GM19099 (cell line): ENCODE results near the gene ALK.

ENCODE experiments used
- POLR2A ChIP-seq: IDR thresholded peaks from 3 replicates; pipeline ENCODE4 v1.6.1; 2011; ENCODE audit warnings: low read depth; ENCODE audit not compliant: insufficient read length; ENCODE audit errors: extremely low read depth

ALK gene

DNA sequence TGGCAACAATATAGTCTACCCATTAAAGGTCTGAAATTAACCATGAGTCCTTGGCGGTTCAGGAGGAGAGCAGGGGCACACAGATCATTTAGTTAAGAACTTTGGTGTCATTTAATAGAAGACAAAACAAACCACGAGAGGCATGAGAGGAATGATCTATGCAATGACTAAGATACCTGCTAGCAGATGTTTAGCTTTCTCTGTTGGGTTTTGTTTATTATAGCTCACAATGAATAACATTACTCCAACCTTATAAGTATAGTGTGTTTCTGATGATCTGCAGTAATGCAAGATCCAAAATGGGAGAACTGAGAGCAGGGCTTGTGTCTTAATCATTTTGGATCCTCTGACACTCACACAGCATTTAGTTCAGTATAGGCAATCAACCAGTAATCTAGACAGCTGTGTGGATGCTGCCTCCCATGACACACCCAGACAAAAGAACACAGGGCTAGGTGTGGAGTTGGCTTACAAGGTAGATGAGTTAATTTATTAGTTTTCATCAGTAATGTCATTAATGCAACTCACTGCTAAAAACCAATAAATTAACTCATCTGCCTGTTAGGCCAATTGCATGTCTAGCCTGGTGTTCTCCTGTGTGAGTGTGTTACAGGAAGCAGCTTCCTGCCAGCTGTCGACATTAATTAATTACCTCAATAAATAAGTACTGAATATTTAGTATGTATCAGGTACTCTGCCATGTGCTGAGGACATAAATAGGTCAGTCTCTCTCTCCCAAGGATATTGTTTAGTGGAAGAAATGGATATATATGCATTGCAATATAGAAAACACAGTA lies 713.8 kb downstream of the ALK start:
- TF ChIP-seq POLR2A = no peak

DNA sequence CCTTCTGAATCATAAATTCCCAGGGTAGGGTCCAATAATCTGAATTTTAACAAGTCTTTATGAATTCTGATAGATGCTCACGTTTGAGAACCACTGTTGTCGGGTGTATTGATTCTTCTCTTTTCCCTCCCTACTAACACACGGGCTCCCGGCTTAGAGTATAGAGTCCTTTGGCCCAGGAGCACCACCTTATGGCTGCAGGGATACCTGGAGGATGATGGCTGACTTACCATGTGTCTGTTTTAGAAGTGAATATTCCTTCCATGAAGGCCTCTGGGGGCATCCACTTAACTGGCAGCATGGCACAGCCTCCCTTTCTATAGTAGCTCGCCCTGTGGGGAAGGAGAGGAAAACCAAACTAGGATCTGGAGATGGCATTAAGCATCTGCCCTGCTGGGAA lies 714.4 kb downstream of the ALK start:
- no peak for TF ChIP-seq POLR2A

DNA sequence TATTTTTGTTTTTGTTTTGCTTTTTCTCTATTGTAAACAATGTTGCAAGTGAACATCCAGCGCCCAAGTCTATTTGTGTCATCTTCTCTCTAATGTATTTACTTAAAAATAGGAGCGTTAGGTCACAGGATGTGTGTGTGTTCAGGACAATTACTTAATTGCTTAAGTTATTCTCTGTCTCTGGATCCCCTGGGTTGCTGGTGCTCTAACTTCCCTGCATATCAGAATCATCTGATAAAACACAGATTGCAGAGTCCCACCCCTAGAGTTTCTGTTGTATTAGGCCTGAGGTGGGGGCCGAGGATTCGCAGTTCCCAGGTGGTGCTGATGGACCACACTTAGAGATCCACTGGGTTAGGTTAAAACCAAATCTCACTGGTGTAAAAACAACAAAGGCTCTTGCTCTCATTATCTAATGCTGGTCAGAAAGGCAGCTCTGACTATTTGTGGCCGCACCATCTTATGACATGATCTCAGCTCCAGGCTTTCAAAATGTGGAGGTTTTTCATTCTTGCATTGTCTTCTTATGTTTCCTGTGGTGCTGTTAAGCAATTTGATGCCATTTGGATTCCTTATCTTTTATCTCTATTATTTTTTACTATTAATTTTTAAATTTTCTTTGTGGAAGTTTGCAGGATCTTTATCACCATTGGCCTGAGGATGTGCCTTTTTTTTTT lies 718.4 kb downstream of the ALK start:
- TF ChIP-seq POLR2A = no peak

DNA sequence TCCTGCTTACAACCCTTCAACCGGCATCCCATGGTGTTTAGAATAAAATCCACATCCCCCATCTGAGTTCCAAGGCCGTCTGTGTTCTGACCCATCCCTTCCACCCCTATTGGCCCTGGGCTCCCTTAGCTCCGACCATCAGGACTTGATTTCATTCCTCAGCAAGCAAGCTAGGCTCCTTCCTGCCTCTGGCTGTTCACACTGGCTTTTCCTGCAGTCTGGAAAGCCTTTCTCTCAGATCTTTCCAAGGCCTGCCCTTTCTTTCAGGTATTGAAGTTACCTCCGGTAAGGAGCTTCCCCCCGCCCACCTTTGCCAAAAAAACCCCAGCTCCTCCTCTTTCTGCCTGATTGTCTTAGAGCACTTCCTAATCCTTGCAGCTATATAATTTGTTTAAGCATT lies 719.4 kb downstream of the ALK start:
- no peak for TF ChIP-seq POLR2A

DNA sequence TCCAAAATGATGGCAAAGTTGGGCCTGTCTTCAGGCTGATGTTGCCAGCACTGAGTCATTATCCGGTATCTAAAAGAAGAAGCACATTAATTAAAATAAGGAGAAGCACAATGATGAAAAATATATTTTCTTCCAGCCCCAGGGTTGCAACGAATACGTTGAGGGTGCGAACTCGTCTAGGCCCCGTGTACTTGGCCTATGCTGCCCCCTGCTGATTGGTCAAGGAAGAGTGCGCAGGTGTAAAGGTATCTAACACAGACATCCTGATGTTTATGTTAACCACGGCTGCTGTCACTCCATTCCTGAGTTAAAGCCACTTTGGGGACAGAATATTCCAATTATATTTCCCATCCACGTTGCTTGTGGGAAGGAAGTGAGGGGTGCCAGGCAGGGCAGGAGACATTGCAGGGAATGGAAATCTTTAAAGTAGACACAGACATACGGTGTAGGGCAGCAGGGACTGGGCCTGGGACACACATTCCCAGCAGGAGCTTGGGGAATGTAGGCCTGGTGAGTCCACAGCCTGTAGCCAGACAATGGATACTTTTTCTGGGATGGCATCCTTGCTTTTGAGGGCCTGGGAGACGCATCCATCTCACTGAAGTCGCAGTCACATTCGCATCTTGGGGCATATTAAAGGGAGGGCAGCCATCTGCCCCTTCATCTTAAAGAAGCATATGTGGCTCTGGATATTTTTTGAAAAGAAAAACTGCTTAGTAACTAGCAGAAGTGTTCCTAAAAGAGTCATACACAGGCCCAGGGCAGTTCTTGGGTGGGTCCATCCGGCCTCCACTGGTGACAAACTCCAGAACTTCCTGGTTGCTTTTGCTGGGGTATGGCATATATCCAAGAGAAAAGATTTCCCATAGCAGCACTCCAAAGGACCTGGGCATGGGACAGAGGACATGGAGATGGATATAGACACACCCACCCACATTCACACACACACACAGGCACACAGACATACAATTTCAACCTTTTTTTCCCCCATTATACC lies 724.3 kb downstream of the ALK start:
- TF ChIP-seq POLR2A = no peak

DNA sequence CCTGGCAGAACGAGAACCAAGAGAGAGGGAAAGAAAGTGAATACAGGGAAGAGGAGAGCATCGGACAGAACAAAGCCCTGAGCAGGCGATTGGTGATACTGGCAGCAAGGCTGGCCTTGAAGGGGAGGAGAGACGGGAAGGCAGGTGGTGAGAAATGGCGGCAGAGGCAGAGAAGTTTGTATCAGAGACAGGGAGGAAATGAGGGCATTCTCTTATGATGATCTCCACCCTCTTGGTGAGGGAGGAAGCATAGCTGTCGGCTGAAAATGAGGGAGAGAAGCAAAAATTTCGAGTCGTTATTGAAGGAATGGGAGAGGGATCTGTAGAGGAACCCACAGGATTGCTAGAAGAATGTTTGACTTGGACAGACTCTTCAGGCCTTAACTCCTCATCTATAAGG lies 725.6 kb downstream of the ALK start:
- no peak for TF ChIP-seq POLR2A

DNA sequence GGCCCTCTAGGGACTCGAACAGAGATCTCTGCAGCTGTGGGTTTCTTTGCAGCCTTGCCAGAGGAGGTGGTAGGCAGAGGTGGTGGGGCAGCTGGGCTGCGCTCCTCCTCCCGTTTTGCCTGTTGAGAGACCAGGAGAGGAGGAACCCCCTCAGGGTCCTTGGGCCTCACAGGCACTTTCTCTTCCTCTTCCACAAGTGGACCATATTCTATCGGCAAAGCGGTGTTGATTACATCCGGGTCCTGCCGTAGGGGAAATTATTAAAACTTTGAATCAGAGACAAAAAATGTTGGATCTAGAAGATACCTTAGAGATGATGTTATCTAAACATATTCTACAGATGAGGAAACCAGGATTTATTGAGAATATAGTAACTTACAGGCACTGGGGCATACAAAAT lies 727.7 kb downstream of the ALK start:
- no peak for TF ChIP-seq POLR2A

DNA sequence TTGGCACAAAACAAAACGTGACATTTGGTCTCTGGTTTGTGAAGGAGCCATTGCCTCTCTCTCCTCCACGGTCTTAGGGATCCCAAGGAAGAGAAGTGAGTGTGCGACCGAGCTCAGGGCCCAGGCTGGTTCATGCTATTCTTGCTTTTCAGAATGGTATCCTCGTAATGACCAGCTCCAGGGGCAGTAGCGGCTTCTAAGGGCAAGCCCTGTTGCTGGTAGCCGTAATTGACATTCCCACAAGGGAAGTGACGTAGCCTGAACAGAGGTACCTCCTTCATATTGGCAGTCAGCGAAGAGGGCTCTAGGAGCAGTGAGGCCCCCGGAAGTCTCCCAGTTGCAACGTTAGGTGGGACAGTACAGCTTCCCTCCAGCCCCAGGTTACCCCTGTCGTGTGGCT lies 728.3 kb downstream of the ALK start:
- TF ChIP-seq POLR2A = no peak

DNA sequence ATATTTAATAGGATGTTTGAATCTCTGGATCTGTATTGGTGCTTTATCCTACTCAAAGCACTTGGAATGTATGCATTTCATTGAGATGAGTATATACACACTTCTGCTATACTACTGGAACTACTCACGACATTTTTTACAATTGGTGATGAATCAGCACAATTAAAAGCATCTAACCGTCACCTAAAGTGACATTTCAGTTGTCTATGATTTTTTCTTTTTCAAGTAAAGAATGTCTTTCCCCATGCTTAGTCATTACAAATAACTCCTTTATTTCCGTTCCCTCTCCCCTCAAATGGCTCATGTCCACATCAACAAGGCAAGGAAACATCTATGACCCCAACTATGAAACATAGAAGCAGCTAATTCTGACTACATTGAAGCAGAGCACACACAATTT lies 728.9 kb downstream of the ALK start:
- no peak for TF ChIP-seq POLR2A

DNA sequence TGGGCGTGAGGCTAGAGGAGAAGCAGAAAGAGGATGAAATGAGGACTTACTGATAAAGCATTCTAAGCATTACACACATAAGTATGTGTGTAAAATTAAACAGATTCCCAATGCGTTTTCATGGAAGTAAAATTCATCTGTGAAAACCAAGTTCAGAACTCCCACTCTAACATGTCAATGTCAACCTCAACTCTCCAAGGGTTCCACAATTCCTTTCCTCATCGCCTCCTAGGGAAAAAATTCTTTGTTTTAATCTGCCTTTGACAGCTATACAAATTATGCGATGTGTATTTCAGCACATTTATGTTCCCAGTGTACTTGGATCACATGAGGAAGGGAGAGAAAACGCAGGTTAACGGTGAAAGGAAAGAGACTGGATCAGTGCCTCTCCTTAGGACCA lies 729.6 kb downstream of the ALK start:
- TF ChIP-seq POLR2A = no peak

DNA sequence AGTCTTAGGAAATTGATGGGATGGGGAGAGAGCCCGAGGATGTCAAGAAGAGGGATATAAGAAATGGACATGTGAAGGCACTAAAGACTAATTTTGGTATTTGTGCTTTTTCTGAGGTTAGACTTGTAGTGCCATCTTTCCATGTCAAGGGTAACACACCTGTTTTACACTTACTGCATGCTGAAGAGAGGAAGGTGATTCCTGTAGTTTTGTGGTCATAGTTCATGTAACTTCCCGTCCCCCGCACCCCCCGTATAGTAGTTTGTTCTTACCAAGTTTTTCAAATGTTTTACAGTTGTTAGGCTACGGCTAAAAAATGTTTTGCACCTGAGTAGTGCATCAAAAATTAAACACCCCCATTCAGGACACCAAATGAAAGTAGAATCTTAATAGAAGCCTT lies 732.3 kb downstream of the ALK start:
- TF ChIP-seq POLR2A = no peak

DNA sequence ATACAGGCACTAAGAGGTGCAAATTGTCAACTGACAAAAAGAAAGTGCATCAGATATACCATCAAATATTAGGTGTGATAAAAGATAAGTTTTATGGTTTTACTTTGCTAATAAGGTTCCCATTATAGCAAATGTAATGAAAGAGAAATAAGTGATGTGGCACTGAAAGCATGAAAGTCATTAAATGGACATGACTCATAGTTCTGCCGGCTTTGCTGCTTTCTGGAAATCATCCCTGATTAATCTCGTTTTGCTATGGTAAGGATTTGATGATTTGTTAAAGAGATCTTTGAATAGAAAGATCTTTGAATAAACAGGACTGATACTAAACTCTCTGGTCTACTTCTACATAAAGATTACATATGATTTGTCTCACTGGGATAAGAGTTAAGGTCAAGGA lies 733.5 kb downstream of the ALK start:
- TF ChIP-seq POLR2A = no peak

DNA sequence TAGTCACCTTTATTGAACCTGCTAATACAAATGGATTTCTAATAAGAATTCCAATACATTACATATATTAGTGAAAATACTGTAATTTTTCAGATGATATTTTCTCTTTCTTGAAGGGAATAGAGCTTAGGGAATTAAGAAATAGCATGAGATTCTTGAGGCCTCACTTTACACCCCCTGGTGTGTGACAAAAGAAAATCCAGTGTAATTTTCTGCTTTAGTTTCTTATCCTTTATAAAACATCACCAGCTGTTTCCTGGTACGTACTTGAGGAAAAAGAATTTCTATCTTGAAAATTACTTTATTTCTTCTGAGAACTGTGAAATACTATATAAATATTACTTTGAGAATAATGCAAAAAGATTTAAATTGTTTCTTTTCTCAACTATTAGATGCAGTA lies 734.6 kb downstream of the ALK start:
- TF ChIP-seq POLR2A = no peak

DNA sequence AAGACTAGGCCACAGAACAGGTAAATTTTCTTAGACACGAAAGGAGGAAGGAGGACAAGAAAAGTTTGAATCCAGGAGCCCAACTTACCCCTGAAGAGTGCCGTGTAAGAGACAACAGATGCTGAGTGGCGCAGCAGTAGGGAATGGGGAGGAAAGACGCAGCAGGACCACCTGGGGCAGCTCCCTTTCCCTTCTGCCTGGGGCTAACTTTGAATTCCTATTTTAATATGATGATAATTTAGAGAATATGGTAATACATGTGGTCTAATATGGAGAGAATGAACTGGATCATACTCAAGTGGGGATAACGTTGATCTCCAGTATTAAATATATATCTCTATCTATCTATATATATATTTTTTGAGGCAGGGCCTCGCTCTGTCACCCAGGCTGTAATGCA lies 736.9 kb downstream of the ALK start:
- TF ChIP-seq POLR2A = no peak

DNA sequence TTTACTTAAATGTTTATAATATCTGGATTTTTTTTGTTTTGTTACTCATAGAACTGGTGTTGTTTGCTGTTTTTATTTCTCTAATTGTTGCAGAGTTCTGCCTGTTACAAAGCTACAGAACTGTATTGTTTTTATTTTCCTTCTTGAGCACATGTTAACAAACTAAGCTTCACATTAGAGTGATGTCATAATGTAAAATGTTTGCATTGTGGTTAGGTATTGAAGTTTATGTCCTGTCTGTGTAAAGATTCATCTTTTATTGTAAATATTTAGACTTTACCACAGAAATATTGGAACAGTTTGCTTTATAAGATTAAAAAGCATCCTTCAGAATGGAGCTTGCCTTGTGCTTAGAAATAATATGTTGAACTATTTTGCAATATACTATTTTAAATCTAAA lies 738.5 kb downstream of the ALK start:
- no peak for TF ChIP-seq POLR2A
